HG02938 (cell line): ENCODE results near the gene CPED1.
"Not testable (repeated sequence)": the region's sequence is repeated elsewhere in the genome, so short reads cannot be mapped to it uniquely, and the experiment has no call there.

Experiments
- ATAC-seq: cut with Tn5 transposase; IDR thresholded peaks from one replicate; pipeline ENCODE4 v1.9.1; 2021; ENCODE audit warnings: mild to moderate bottlenecking, moderate library complexity; ENCODE audit not compliant: unreplicated experiment

The CPED1 gene

GRCh38 chr7:121083790-121084251 lies 95.3 kb downstream of the CPED1 start:
- no peak for ATAC-seq

DNA sequence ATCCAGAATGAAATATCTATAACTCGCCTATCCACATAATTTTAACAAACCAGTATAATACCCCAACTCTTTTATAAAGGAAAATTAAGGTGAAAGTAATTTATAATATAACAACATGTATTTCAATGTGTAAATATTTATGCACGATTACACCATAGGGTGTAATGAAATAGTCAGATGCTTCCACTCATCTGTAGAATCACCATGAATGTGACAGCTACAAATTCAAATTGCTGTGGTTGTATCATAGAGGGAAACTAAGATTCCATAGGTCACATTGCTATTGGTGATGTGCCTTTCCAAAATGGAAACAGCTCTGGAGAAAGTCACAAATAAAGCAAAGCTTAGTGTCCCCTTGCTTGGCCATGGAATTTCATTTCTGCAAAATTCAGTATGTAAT lies 95.7 kb downstream of the CPED1 start:
- no peak for ATAC-seq

DNA sequence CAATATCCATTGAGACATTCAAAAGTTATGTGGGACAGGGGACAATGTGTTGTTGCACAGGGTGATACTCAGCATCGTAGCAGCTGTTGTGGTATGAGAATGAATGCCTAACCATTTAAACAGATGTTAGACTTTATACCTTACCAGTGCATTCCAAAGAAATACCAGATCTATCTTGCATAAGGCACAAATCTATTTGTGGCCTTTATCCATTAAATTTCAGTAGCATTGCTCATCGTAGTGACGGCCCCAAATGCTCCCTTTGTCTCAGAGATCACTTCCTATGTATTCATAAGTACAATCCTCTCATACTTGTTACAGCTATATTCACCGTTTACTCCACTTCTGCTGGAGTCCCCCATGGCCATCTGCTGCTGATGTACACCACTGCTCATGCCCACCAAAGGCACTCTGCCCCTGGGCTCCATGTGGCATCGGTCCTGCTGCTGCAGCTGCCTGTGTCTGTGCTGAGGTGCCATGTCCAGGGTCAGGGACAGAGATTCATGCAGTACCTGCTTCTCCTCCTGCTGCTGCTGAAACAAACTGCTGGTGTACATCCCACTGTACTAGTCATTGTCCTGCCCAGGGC lies 96.3 kb downstream of the CPED1 start:
- no peak for ATAC-seq

GRCh38 chr7:121085922-121086321 lies 97.4 kb downstream of the CPED1 start:
- no peak for ATAC-seq

DNA sequence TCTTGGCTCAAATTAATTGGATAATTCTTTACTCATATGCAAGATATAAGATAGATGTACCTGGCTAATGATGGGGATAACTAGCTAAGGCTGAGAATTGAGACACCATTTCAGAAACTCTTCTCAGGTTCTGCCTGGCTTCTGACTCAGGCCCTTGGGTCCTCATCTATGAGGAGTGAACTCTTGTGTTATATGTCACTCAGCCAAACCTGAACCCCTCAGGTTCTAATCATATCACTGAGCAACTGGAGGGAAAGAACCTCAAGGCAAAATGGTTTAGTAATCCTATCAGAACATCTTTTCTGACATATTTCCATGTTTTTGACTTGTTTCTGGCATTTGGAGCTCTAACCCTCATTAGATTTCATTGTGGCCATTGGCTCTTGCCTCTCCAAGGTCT lies 100.4 kb downstream of the CPED1 start:
- no peak for ATAC-seq

DNA sequence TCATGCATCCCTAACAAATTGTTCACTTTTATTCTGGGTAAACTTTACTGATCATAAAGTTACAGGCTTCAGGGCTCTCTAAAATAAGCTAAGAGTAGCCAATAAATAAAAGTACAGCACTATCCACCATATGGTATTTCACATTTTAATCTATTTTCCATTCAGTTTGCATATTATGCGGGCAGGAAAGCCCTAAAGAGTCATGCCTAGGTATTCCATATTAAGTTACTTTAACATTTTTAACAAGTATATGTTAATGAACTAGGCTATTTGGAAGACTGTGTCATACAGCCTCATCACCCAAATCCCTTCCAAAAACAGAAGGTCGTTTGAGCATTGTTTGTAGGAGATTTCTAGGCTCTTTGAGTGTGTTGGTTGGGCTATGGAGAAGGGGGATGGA lies 106.3 kb downstream of the CPED1 start:
- ATAC-seq, result no peak

GRCh38 chr7:121097577-121097976 lies 109.1 kb downstream of the CPED1 start:
- ATAC-seq, result no peak

DNA sequence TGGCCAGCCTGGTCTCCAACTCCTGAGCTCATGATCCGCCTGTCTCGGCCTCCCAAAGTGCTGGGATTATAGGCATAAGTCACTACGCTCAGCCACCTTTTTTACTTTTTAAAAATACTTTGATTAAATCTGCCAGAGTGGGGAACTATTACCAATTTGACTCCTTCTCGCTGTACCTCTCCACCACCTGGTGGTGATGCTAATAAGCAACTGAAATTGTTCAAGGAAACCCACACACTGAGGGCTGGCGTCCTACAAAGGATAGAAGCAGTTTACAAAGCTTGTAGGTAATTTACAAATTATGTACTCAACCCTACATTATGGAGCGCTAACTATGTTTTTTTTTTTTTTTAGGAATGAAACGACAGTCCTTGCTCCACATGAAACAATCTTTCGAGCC lies 111.1 kb downstream of the CPED1 start:
- no peak for ATAC-seq

DNA sequence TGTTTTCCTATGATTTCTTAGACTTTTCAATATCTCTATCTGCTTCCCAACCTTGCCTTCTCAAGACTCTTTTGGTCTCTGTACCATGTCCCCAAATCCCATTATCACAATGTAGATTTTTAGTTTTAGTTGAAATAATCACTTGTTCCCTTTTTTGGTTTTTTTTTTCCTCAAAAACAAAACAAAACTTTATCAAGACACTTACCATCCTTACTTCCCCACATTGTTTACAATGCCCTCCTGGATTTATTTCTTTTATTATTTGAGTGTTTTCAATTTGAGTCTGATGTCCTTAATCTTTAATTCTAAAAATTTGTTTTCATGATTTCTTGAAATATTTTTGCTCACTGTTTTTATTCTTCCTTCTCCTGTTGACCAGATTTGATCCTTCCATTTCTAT lies 112.6 kb downstream of the CPED1 start:
- ATAC-seq, result no peak

GRCh38 chr7:121101621-121102020 lies 113.1 kb downstream of the CPED1 start:
- no peak for ATAC-seq

DNA sequence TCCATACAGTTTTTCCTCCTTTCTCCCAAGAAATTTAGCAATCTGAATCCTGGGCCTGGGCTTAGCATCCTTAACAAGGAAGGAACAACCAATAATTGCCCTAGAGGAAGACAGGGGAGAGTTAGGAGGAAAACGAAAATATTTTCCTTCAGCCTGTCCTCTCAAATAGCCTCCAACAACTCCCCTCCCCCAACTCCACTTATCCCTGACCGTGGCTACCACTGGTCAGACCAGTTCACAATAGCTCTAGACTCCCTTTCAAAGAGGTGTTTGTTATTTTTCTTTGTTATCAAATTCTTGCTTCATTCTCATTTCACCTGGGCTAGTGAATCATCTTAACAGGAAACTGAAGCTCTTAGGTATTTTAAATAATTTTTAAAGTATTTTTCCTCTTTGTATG lies 114.1 kb downstream of the CPED1 start:
- ATAC-seq, result no peak

GRCh38 chr7:121103086-121103485 lies 114.6 kb downstream of the CPED1 start:
- no peak for ATAC-seq

DNA sequence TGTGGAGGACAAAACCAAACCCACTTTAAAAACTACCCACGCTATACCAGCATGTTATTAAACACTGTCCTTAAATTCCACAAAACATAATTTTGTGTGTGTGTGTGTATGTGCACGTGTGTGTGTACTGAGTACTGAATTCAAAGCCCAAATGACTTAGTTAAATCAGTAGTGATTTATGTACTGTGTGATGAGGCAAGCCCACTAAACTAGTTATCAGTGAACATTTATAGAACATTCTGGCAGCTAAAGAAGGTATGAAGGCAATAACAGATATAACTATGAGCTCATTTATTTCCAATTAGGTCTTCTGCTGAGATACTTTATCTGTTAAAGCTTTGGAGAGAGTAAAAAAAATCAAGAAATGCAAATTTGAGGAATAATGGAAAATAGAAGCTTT lies 115.1 kb downstream of the CPED1 start:
- ATAC-seq, result no peak

DNA sequence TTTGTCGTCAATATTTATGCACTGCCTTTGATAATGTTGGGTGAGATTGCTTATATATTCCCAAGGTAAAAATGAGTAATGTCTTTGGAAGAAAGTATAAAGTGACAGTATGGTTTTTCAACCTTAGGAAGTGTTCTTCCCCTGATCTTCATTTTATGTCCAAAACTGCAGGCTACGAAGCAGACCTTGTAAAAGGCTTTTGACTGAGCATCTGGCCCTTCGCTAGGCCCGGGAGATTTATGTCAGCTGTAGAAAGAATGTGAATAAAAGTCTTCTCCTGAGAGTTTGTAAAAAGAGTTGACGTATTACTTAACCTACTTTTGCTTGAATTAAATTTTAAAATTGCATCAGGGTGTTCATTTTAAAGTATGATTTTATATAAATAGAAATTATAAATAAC lies 116.8 kb downstream of the CPED1 start:
- no peak for ATAC-seq

GRCh38 chr7:121107923-121108498 lies 119.5 kb downstream of the CPED1 start:
- ATAC-seq, result peak; percentile 93

DNA sequence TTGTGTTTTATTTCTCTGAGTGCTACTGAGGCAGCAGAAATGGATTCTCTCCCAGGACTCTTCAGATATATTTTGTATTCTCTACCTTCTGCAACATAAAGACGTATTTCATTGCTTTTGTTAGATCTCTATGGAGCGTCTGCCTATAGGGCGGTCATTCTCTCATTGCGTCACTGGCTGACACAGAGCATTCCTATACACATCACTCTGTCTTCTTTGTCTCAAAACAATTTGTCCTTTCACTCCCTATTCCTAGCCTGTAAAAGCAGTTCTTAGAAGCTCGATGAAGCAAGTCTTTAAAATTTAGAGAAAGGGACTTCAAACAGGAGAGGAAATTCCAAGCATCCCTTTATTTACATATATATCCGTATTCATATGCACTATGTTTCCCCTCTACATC lies 120.6 kb downstream of the CPED1 start:
- ATAC-seq, result no peak

- ATAC-seq, result no peak
Measured at GRCh38 chr7:121113288-121113687, 124.8 kb downstream of the CPED1 start.

GRCh38 chr7:121116396-121116795 lies 127.9 kb downstream of the CPED1 start:
- ATAC-seq, result no peak

- ATAC-seq, result no peak
Measured at GRCh38 chr7:121119047-121119446, 130.5 kb downstream of the CPED1 start.

- no peak for ATAC-seq
Measured at GRCh38 chr7:121123032-121123431, 134.5 kb downstream of the CPED1 start.

- not testable (repeated sequence) for ATAC-seq
Measured at GRCh38 chr7:121125454-121125853, 136.9 kb downstream of the CPED1 start.

DNA sequence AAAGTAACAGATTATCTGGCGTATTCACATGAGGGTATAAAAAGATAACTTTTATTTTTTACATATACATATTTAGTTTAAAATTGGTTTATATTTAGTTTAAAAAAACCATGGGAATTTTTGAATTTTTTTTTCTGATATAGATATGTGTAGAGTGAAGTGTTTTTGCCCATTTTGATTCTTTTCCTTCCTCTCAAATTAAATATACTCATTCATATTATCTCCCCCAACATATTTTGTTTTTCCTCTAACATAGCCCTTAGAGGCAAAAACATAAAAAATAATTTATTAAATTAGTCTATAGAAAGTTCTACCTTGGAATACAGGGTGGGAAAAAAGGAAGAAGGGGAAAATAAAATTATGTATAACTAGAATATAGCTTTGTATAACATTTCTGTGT lies 137.7 kb downstream of the CPED1 start:
- ATAC-seq, result no peak
